Measurements from ENCODE around the gene CCDC87.

Gene CCDC87

GRCh38 chr11:66598993-66599392, 6.1 kb upstream of the CCDC87 start:
- no peak overlapping the region for H2BK15ac ChIP-seq (replicated peaks; ENCODE audit: low read depth)
- no peaks in the 10 kb centered on the region for H3K27me3 ChIP-seq (ENCODE audit: insufficient read depth, low read length, poor library complexity)
- no peak overlapping the region for H3K27ac ChIP-seq (ENCODE audit: low read depth, low read length)
- H3K4me1 ChIP-seq (ENCODE audit: control insufficient read depth, low read depth, low read length) = no peaks in the 10 kb centered on the region
- no peak overlapping the region for H3K4me3 ChIP-seq (ENCODE audit: low read length)
- H2AK5ac ChIP-seq (ENCODE audit: low read length) = no peak overlapping the region
- no peak for DNase-seq
- H4K8ac ChIP-seq (ENCODE audit: low read depth, low read length) = no peak overlapping the region
- no CpG with 5 or more reads among the region's 6 CpGs for WGBS (ENCODE audit: extremely low coverage, insufficient coverage, low lambda C conversion rate)
- H2BK120ac ChIP-seq (ENCODE audit: low read depth, low read length) = no peak overlapping the region
- no peaks in the 10 kb centered on the region for H3K36me3 ChIP-seq (ENCODE audit: control insufficient read depth, insufficient read depth, low read length)
- no peak overlapping the region for H3K4me2 ChIP-seq (ENCODE audit: low read length)
- H3K9ac ChIP-seq (ENCODE audit: low read length) = no peak overlapping the region
- H4K5ac ChIP-seq (ENCODE audit: low read length) = no peak overlapping the region
- no peak overlapping the region for H3K56ac ChIP-seq (ENCODE audit: low read length)
- H3K18ac ChIP-seq (ENCODE audit: low read length) = no peak overlapping the region
- H3K79me1 ChIP-seq (ENCODE audit: low read length) = no peaks in the 10 kb centered on the region
- H3K23ac ChIP-seq (ENCODE audit: low read length) = no peak overlapping the region
- H3K79me2 ChIP-seq (ENCODE audit: control insufficient read depth, insufficient read depth, low read length) = no peaks in the 10 kb centered on the region
- H2BK5ac ChIP-seq (ENCODE audit: low read length) = no peak overlapping the region
- H3K4ac ChIP-seq (ENCODE audit: low read depth, low read length) = no peak overlapping the region

DNA sequence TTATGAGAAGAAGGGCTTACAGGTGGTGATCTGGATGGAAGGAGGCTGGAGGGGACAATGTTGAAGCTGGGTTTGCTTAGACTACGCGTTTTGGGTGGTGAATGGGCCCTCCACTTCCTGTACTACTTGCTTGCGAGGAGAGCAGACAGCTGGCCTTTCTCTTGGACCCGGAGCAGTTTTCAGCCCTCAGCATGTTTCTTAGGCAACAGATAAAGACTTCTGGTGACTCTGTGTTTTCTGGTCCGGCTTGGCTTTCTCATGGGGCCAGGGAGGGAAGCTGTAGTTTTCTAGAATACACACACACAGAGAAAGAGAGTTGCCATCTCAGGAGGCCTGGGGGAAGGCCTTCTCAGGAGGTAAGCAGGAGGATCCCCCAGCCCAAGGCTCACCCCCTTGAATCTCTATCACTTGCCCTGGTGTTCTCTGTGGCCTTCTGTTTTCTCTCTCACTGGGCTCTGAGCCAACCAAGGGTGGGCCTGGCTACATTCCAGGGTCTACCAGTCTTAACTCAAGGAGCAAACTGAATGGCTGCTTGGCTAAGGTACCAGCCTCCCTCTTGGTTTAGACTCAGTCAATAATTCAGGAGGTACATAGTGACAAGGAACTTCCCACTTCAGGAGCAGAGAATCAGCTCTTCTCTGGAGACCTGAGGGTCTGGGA, 2.5 kb upstream of the CCDC87 start:
- H3K56ac ChIP-seq (ENCODE audit: low read length) = no peak overlapping the region
- WGBS (ENCODE audit: extremely low coverage, insufficient coverage, low lambda C conversion rate) = no CpG with 5 or more reads among the region's 5 CpGs
- H3K18ac ChIP-seq (ENCODE audit: low read length) = no peak overlapping the region
- H3K9ac ChIP-seq (ENCODE audit: low read length) = no peak overlapping the region
- no peaks in the 10 kb centered on the region for H3K79me2 ChIP-seq (ENCODE audit: control insufficient read depth, insufficient read depth, low read length)
- no peaks in the 10 kb centered on the region for H3K79me1 ChIP-seq (ENCODE audit: low read length)
- no peak overlapping the region for H3K27ac ChIP-seq (ENCODE audit: low read depth, low read length)
- H4K8ac ChIP-seq (ENCODE audit: low read depth, low read length) = no peak overlapping the region
- H3K4me3 ChIP-seq (ENCODE audit: low read length) = no peak overlapping the region
- no peak overlapping the region for H3K4me2 ChIP-seq (ENCODE audit: low read length)
- no peaks in the 10 kb centered on the region for H3K27me3 ChIP-seq (ENCODE audit: insufficient read depth, low read length, poor library complexity)
- no peak overlapping the region for H2BK5ac ChIP-seq (ENCODE audit: low read length)
- H3K4me1 ChIP-seq (ENCODE audit: control insufficient read depth, low read depth, low read length) = no peaks in the 10 kb centered on the region
- H3K4ac ChIP-seq (ENCODE audit: low read depth, low read length) = no peak overlapping the region
- H4K5ac ChIP-seq (ENCODE audit: low read length) = no peak overlapping the region
- no peak for DNase-seq
- no peak overlapping the region for H2AK5ac ChIP-seq (ENCODE audit: low read length)
- no peak overlapping the region for H2BK15ac ChIP-seq (replicated peaks; ENCODE audit: low read depth)
- H3K23ac ChIP-seq (ENCODE audit: low read length) = no peak overlapping the region
- no peaks in the 10 kb centered on the region for H3K36me3 ChIP-seq (ENCODE audit: control insufficient read depth, insufficient read depth, low read length)
- no peak overlapping the region for H2BK120ac ChIP-seq (ENCODE audit: low read depth, low read length)

- Histone ChIP-seq H4K5ac (ENCODE audit: low read length) (no peak overlapping the region), H3K36me3 (ENCODE audit: control insufficient read depth, insufficient read depth, low read length) (no peaks in the 10 kb centered on the region), H3K4me3 (ENCODE audit: low read length) (no peak overlapping the region), H3K79me2 (ENCODE audit: control insufficient read depth, insufficient read depth, low read length) (no peaks in the 10 kb centered on the region), H3K4ac (ENCODE audit: low read depth, low read length) (no peak overlapping the region), H3K9ac (ENCODE audit: low read length) (peak overlapping the region; percentile 86), H2BK120ac (ENCODE audit: low read depth, low read length) (no peak overlapping the region), H2AK5ac (ENCODE audit: low read length) (no peak overlapping the region), H3K4me1 (ENCODE audit: control insufficient read depth, low read depth, low read length) (no peaks in the 10 kb centered on the region), H3K56ac (ENCODE audit: low read length) (peak overlapping the region; percentile 92), H2BK15ac (replicated peaks; ENCODE audit: low read depth) (no peak overlapping the region), H3K18ac (ENCODE audit: low read length) (no peak overlapping the region), H2BK5ac (ENCODE audit: low read length) (no peak overlapping the region), H4K8ac (ENCODE audit: low read depth, low read length) (no peak overlapping the region), H3K4me2 (ENCODE audit: low read length) (peak overlapping the region; percentile 60), H3K27ac (ENCODE audit: low read depth, low read length) (no peak overlapping the region), H3K27me3 (ENCODE audit: insufficient read depth, low read length, poor library complexity) (no peaks in the 10 kb centered on the region), H3K23ac (ENCODE audit: low read length) (peak overlapping the region; percentile 45), H3K79me1 (ENCODE audit: low read length) (no peaks in the 10 kb centered on the region)
- no CpG with 5 or more reads among the region's 7 CpGs for WGBS (ENCODE audit: extremely low coverage, insufficient coverage, low lambda C conversion rate)
- no peak for DNase-seq
These were observed 787 bp upstream of the CCDC87 start for GRCh38 chr11:66593650-66594049.

DNA sequence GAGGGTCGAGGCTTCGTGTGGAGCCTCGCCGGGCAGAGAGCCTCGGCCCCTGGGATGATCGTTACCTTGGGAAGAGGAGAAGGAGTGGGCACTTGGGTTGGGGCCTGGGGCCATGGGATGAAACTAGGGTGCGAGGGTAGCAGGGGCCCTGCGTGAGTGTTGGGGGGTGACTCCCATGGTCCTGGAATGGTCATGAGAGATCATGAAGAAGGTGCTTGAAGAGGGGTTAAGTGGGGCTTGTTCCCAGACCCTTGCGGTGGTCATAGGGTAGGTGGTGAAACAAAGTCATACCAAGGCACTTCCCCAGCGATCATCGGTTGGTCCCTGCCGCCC, 406 bp upstream of the CCDC87 start:
- Histone ChIP-seq H4K5ac (ENCODE audit: low read length) (no peak overlapping the region), H3K4me3 (ENCODE audit: low read length) (peak overlapping the region; percentile 49), H3K56ac (ENCODE audit: low read length) (peak overlapping the region; percentile 92), H3K4ac (ENCODE audit: low read depth, low read length) (no peak overlapping the region), H3K9ac (ENCODE audit: low read length) (peak overlapping the region; percentile 86), H3K79me2 (ENCODE audit: control insufficient read depth, insufficient read depth, low read length) (no peaks in the 10 kb centered on the region), H3K4me1 (ENCODE audit: control insufficient read depth, low read depth, low read length) (no peaks in the 10 kb centered on the region), H2BK5ac (ENCODE audit: low read length) (no peak overlapping the region), H3K18ac (ENCODE audit: low read length) (no peak overlapping the region), H2BK120ac (ENCODE audit: low read depth, low read length) (no peak overlapping the region), H3K4me2 (ENCODE audit: low read length) (peak overlapping the region; percentile 60), H3K23ac (ENCODE audit: low read length) (no peak overlapping the region), H3K27me3 (ENCODE audit: insufficient read depth, low read length, poor library complexity) (no peaks in the 10 kb centered on the region), H2BK15ac (replicated peaks; ENCODE audit: low read depth) (no peak overlapping the region), H2AK5ac (ENCODE audit: low read length) (no peak overlapping the region), H4K8ac (ENCODE audit: low read depth, low read length) (no peak overlapping the region), H3K27ac (ENCODE audit: low read depth, low read length) (no peak overlapping the region), H3K36me3 (ENCODE audit: control insufficient read depth, insufficient read depth, low read length) (no peaks in the 10 kb centered on the region), H3K79me1 (ENCODE audit: low read length) (no peaks in the 10 kb centered on the region)
- WGBS (ENCODE audit: extremely low coverage, insufficient coverage, low lambda C conversion rate) = no CpG with 5 or more reads among the region's 12 CpGs
- no peak for DNase-seq

- no peak overlapping the region for H3K4me2 ChIP-seq (ENCODE audit: low read length)
- no peak overlapping the region for H3K27ac ChIP-seq (ENCODE audit: low read depth, low read length)
- H3K79me2 ChIP-seq (ENCODE audit: control insufficient read depth, insufficient read depth, low read length) = no peaks in the 10 kb centered on the region
- no peaks in the 10 kb centered on the region for H3K4me1 ChIP-seq (ENCODE audit: control insufficient read depth, low read depth, low read length)
- no peaks in the 10 kb centered on the region for H3K36me3 ChIP-seq (ENCODE audit: control insufficient read depth, insufficient read depth, low read length)
- H2AK5ac ChIP-seq (ENCODE audit: low read length) = no peak overlapping the region
- no peak overlapping the region for H4K5ac ChIP-seq (ENCODE audit: low read length)
- H4K8ac ChIP-seq (ENCODE audit: low read depth, low read length) = no peak overlapping the region
- no peak overlapping the region for H3K18ac ChIP-seq (ENCODE audit: low read length)
- no peaks in the 10 kb centered on the region for H3K27me3 ChIP-seq (ENCODE audit: insufficient read depth, low read length, poor library complexity)
- no peak overlapping the region for H2BK5ac ChIP-seq (ENCODE audit: low read length)
- no peak overlapping the region for H3K4me3 ChIP-seq (ENCODE audit: low read length)
- no peak overlapping the region for H2BK15ac ChIP-seq (replicated peaks; ENCODE audit: low read depth)
- no peak for DNase-seq
- H3K23ac ChIP-seq (ENCODE audit: low read length) = no peak overlapping the region
- no CpG with 5 or more reads among the region's 2 CpGs for WGBS (ENCODE audit: extremely low coverage, insufficient coverage, low lambda C conversion rate)
- no peak overlapping the region for H3K56ac ChIP-seq (ENCODE audit: low read length)
- H3K4ac ChIP-seq (ENCODE audit: low read depth, low read length) = no peak overlapping the region
- no peak overlapping the region for H2BK120ac ChIP-seq (ENCODE audit: low read depth, low read length)
- no peaks in the 10 kb centered on the region for H3K79me1 ChIP-seq (ENCODE audit: low read length)
- H3K9ac ChIP-seq (ENCODE audit: low read length) = no peak overlapping the region
These were observed 1.7 kb downstream of the CCDC87 start for GRCh38 chr11:66591175-66591574.

DNA sequence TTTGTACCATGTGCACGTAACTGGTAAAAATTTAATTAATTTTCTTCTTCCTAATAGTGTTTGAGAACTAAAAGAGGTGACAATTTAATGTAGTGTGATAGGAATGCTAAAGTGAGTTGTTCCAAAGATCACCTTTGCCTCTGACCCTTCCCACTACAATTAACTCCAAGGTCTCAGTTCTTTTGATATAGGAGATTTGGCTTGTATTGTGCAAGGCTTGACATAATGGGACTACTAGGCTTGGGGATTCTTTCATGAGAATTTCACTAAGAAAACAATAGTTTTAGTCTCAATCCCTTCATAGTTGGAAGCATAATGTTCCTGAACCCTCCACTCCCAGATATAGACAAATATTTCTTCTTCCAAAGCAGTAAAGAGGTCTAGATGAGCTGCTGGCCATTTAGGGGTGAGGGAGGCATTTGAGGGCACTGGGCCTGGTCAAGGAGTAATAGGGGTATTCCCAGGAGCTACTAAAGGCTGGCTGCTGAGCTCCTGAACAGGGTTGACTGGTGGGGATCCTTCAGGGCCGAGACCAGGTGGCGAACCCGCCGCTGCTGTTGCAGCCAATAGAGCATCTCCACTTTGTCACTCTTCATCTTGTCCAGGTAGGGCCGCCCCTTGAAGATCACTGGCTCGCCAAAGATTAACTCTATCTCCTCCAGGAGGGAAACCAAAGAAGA, 2.7 kb downstream of the CCDC87 start:
- H4K5ac ChIP-seq (ENCODE audit: low read length) = no peak overlapping the region
- no peak overlapping the region for H3K4me3 ChIP-seq (ENCODE audit: low read length)
- H2BK5ac ChIP-seq (ENCODE audit: low read length) = no peak overlapping the region
- no peak overlapping the region for H3K4me2 ChIP-seq (ENCODE audit: low read length)
- no peak overlapping the region for H3K23ac ChIP-seq (ENCODE audit: low read length)
- H3K4me1 ChIP-seq (ENCODE audit: control insufficient read depth, low read depth, low read length) = no peaks in the 10 kb centered on the region
- no peaks in the 10 kb centered on the region for H3K36me3 ChIP-seq (ENCODE audit: control insufficient read depth, insufficient read depth, low read length)
- no peak overlapping the region for H3K4ac ChIP-seq (ENCODE audit: low read depth, low read length)
- H3K18ac ChIP-seq (ENCODE audit: low read length) = no peak overlapping the region
- no peaks in the 10 kb centered on the region for H3K79me2 ChIP-seq (ENCODE audit: control insufficient read depth, insufficient read depth, low read length)
- no peak overlapping the region for H4K8ac ChIP-seq (ENCODE audit: low read depth, low read length)
- no peaks in the 10 kb centered on the region for H3K79me1 ChIP-seq (ENCODE audit: low read length)
- no peak overlapping the region for H2BK15ac ChIP-seq (replicated peaks; ENCODE audit: low read depth)
- no CpG with 5 or more reads among the region's 7 CpGs for WGBS (ENCODE audit: extremely low coverage, insufficient coverage, low lambda C conversion rate)
- H3K9ac ChIP-seq (ENCODE audit: low read length) = no peak overlapping the region
- no peaks in the 10 kb centered on the region for H3K27me3 ChIP-seq (ENCODE audit: insufficient read depth, low read length, poor library complexity)
- no peak overlapping the region for H3K56ac ChIP-seq (ENCODE audit: low read length)
- DNase-seq = no peak
- H2AK5ac ChIP-seq (ENCODE audit: low read length) = no peak overlapping the region
- H3K27ac ChIP-seq (ENCODE audit: low read depth, low read length) = no peak overlapping the region
- no peak overlapping the region for H2BK120ac ChIP-seq (ENCODE audit: low read depth, low read length)
